HG02840 (cell line): ENCODE measurements around the gene EGR1.
A peak's percentile ranks its signal among the peaks of the same experiment; 100 is the strongest.

Experiments used
- ATAC-seq: cut with Tn5 transposase; IDR thresholded peaks from one replicate; pipeline ENCODE4 v1.9.1; 2021; ENCODE audit warnings: mild to moderate bottlenecking, moderate library complexity, moderate number of reproducible peaks; ENCODE audit not compliant: unreplicated experiment, low FRiP score

Gene EGR1

DNA sequence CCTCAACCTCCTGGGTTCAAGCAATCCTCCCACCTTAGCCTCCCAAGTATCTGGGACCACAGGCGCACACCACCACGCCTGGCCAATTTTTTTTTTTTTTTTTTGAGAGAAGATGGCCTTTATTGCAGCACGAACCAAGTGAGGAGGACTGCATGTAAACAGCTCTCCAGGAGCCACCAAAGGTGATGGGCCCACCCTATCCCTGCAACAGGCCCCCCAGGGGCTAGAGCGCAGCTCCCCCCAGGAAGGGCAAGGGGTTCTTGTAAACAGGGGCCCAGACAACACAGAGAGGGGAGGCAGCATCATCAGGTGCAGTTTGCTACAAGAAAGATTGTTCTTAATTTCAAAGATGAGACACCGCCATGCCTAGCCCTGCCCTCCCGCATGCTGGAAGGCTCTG is 12.6 kb upstream of the EGR1 start:
- no peak for ATAC-seq

DNA sequence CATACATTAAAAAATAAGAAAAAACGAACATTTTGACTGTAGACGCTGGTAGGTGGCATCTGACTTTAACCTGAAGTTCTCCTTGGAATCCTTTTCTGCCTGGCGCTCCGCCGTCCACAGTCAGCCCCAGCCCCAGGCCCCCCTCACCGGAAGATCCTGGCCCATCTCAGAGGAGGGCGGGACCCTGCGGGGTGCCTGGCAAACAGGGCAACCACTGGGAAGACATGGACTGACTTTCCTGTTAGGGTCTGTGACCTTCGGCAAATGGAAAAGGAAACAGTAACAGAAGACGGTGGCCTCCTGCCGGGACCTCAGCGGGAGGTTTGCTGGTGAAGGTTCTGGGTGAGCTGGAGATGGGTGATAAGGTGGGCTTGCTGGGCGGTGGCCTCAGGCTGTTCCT is 11.7 kb upstream of the EGR1 start:
- no peak for ATAC-seq

DNA sequence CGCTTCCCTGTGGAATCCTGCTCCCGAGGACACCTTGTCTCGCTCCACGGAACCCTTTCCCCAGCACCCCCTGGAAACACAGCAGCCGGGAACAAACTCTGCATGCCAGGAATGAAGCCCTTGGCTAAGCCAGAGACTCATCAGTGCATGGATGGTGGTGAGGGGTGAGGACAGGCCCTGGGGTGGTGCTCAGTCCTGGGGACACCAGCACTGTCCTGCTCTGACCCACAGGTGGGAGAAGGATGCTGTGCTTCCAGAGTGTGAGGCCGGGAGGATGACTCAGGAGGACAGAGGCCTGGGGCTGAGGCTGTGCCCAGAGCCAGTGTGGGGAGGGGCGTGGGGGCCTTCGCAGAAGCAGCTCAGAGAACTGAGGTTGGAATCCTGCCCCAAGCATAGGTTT is 11.2 kb upstream of the EGR1 start:
- no peak for ATAC-seq

DNA sequence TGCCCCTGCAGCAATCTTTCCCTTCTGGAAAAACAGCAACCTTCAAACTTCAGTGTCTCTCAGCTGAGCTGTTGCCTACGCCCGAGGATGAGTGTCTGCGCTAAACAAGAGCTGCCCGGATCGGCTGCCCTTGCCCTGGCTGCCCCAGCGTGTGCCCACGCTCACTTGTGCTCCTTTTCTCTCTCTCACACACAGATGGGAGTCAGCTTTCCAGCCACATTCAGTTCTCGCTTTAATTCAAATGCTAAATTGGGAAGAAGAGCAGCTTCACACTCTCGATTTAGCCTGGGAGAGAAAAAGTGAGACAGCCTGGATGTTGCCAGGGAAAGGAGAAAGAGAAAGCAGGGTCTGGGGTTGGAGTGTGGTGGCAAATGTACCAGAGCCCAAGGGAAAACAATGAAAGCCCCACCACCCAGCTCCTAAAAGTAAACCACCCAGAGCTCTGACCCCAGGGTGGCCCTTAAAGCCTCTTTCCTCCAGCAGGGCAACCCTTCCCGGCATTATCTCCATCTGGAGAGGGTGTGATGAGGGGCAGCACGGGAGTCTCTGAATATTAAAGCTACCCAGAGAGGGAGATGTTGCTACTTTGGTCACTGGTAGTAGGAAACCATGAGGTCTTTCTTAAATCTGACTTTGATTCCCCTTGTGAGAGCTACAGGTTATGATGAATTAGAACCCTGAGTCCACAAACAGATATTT is 9.9 kb upstream of the EGR1 start:
- ATAC-seq = no peak

DNA sequence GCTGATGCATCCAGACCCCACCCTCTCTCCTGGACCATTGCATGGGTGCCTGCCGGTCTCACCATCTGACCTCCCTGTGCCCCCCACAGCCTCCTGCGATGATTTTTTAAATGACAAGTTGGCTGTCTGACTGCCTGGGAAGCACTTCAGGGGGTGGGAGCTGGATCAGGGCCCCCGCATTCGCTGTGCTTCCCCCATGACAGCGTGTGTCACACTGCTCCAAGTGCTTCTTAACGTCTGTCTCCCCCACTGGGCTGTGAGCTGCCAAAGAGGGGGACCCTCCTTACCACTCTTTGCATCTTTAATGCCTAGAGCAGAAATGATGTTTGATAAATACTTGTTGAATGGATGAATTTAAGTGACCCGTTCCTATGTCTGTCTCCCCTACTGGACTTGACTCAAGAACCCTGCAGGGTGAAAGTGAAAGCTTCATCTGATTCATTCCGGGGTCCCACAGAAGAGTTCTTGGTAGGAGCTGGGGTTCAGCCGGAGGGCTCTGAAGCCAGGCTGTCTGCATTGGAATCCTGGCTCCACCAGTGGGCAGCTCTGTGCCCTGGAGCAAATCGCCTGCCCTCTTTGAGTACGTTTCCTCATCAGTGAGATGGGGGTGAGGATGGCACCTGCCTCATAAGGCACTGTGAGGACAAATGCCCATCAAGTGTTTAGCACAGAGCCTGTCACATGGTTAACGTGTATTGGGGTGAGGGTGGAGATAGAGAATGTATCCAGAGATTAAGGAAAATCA is 7.6 kb upstream of the EGR1 start:
- no peak for ATAC-seq

DNA sequence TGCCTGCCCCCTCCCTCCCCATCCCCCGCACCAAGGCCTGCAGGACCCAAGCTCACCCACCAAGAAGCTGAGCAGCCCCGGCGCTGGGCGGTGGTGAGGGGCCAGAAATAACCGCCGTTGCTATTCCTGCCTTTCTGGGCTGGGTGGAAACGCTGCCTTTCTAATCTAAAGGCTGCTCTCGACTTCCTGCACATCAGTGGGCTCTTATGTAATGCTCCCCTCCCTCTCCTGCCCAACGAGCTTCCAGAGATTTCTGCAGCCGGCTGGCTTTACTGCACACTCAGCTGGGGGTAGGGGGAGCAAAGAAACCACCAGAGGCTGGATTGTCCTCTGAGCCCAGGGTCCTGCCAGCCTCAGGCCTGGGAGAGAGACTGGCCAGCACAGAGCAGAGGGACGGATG is 6.9 kb upstream of the EGR1 start:
- no peak for ATAC-seq

DNA sequence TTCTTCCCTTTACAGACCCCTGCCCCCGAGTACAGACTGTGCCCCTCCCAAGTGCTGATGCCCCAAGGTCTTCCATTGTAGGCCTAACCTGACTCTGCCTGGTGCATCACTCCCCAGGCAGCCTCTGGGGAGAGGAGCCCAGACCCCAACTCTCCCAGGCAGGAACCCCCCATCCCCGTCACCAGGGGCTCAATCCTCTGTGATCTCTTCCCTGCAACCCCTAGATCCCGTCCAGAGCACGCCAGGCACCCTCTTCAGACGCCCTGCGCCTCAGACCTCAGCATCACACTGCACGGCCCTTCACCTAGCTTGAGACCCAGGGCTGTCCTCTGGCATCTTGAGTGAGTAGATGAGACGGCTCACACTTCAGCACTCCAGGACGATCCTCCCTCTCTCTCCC is 6.4 kb upstream of the EGR1 start:
- no peak for ATAC-seq

DNA sequence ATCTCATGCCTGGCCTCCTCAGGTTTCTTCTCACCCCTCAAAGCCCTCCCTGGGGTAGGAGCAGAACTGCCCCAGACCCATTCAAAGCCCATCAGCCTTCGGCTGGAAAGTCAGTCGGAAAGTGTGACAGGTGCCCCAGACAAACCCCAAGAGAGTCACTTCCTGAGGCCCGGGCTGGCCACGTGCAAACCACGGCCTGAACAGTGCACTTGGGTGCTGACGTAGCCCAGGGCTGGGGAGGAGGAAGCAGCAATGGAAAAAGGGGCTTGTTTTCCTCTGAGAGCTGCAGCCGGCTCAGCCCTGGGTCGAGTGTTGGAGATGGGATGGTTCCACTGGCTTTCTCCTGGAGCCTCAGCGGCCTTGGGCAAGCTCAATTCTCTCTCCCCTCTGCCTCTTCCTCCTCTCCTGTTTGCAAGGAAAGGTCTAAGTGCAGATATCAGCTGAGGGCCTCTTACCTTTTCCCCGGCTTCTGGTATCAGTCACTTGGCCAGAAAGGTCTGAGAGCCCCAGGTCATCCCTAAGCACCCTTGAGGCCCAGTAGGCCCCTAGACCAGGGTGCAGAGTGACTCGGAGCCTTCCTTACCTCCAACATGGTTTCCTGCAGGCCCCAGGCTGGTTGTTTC is 5.9 kb upstream of the EGR1 start:
- no peak for ATAC-seq

DNA sequence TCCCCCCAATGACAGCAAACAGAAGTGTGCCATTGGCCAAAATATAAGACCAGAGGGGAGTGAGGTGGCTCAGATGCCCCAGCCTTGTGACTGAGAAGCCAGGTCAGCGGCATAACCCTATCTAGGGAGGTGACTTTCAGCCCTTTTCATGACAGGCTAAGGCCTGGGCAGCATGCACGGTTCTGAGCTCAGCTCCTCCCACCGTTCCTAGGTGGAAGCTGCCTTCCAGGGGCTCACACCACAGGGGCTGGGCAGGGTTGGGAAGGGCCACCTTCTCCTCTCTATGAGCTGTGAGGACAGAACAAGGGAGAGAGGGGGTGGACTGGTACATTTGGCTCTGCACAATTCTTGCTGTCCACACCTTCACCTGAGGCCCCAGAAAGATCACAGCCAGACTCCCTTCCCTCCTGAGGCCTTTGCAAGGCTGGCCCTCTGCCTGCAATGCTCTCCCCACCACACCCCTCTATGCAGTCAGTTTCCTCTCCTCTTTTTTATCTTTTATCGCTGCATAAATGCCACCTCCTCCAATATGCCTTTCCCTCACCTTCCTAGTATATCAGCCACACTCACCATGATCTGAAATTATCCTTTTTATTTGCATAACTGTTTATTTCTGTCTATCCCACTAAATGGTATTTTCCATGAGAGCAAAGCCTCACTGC is 5.1 kb upstream of the EGR1 start:
- ATAC-seq = no peak

DNA sequence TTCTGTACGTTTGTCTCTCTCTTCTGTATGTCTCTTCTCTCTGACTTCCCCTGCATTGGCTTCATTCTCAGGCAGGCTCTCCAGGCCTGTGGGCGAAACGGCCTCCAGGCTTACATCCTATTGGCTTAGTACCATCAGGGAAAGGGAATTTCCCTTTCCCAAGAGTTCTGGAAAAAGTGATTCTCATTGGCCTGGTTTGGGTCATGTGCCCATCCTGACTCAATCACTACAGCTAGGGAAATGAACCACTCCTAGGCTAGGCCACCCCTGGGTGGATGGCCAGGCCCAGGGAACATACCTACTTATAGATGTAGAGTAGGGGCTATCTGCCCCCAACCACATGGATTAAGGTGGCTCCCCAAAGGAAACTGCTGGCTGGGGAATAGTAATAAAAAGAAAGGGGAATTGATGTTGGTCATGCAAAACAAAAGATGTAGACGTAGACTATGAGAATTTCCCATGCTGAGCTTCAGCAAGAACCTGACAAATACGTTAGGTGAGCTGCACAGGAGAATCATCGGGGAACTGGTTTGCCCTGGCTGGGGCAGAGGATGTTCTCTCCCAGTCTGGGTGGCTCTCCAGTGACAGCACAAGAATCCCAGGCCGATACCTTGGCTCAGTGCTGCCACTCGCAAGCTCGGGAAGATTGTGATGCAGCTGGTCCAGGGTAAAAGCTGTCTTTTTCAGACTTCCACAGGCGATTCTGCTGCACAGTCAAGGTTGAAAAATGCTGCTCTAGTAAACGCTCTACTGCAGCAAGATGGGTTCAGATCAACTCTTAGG is 3.7 kb upstream of the EGR1 start:
- no peak for ATAC-seq

DNA sequence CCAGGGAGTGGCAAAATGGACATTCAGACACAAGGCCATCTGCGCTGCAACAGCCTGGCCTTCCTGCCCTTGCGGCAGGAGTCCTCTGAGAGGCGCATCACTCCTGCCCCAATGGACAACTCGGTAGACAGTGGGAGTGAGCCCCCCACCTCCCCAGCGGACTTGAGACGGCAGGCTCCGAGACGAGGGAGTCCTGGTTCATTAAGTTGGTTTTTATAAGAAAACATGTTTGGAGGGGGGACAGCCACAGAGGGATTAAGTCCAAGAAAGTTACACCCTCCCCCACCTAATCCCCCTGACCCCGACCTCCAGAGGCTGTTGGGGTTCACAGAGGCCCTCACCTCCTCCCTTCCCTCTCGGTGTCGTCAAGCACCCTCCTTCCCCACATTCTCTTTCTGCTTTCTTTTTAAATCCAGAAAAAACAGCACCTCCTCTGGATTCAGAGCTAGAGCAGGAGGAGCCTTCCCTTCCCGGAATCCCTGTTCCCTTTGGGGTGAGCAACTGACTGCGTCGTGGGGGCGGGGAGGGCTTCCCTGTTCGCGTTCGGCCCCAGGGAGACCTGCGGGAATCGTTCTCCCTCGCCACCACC is 1.8 kb upstream of the EGR1 start:
- no peak for ATAC-seq

DNA sequence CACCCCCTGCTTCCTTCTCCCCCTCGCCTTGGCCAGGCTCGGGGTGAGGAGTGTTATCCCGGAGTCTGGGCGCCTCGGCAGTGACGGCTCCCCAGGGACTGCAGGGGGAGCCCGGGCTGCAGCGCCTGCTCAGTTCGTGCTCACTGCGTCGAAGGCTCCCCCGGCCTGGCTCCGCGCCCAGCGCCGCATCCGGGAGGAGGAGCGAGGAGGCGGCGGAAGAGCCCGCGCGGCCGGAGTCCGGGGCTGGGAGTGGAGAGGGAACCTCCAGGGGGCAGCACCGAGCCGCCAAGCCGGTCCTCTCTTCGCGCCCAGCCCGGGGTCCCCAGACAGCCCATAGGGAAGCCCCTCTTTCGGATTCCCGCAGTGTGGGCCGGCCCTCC is 1.3 kb upstream of the EGR1 start:
- ATAC-seq = peak; percentile 43

DNA sequence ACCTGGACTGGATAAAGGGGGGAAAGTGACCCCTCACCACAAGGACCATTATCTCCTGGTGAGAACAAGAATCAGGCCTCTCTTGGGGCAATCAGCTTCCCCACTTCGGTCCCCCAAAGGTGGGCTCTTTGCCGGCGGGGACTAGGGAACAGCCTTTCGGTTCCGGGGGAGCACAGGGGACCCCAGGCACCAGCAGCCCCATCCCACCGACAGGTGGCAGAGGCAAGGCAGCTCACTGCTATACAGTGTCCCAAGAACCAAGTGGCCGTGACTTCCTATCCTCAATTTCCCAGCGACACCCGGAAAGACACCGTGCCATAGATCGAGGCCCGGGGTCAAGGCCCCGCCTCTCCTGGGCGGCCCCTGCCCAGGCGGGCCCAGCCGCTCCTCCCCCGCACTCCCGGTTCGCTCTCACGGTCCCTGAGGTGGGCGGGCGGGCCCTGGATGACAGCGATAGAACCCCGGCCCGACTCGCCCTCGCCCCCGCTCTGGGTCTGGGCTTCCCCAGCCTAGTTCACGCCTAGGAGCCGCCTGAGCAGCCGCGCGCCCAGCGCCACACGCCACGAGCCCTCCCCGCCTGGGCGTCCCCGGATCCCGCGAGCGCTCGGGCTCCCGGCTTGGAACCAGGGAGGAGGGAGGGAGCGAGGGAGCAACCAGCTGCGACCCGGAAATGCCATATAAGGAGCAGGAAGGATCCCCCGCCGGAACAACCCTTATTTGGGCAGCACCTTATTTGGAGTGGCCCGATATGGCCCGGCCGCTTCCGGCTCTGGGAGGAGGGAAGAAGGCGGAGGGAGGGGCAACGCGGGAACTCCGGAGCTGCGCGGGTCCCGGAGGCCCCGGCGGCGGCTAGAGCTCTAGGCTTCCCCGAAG is 655 bp upstream of the EGR1 start:
- ATAC-seq = peak; percentile 72

DNA sequence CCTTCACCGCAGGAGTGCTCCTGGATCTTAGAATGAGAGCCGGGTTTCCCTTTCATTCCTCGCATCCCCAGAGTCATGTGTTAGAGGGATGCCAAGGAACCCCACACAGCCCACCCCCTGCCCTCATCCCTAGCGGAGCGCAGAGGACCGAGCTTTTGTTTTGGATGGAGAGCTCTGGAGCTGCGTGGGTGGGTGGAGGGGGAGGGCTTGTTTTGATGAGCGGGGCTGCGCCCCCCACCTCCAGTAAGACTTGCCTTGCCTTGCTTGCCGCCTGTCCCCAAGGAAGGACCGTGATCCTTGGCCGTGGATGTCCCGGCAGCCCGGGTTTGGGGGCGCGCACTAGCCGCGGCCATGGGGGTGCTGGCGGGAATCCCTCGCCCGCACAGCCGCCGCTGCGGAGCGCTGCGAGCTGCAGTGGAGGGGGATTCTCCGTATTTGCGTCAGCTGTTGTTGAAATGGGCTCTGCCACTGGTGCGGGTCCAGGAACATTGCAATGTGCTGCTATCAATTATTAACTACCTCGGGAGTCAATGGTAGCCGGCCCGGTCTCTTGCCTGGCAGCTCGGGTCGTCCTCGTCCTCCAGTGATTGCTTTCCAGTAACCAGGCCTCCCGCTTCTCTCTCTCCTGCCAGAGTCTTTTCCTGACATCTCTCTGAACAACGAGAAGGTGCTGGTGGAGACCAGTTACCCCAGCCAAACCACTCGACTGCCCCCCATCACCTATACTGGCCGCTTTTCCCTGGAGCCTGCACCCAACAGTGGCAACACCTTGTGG is 1.0 kb downstream of the EGR1 start:
- ATAC-seq = no peak

DNA sequence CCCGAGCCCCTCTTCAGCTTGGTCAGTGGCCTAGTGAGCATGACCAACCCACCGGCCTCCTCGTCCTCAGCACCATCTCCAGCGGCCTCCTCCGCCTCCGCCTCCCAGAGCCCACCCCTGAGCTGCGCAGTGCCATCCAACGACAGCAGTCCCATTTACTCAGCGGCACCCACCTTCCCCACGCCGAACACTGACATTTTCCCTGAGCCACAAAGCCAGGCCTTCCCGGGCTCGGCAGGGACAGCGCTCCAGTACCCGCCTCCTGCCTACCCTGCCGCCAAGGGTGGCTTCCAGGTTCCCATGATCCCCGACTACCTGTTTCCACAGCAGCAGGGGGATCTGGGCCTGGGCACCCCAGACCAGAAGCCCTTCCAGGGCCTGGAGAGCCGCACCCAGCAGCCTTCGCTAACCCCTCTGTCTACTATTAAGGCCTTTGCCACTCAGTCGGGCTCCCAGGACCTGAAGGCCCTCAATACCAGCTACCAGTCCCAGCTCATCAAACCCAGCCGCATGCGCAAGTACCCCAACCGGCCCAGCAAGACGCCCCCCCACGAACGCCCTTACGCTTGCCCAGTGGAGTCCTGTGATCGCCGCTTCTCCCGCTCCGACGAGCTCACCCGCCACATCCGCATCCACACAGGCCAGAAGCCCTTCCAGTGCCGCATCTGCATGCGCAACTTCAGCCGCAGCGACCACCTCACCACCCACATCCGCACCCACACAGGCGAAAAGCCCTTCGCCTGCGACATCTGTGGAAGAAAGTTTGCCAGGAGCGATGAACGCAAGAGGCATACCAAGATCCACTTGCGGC is 1.8 kb downstream of the EGR1 start:
- ATAC-seq = no peak

DNA sequence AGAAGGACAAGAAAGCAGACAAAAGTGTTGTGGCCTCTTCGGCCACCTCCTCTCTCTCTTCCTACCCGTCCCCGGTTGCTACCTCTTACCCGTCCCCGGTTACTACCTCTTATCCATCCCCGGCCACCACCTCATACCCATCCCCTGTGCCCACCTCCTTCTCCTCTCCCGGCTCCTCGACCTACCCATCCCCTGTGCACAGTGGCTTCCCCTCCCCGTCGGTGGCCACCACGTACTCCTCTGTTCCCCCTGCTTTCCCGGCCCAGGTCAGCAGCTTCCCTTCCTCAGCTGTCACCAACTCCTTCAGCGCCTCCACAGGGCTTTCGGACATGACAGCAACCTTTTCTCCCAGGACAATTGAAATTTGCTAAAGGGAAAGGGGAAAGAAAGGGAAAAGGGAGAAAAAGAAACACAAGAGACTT is 2.4 kb downstream of the EGR1 start:
- ATAC-seq = no peak

DNA sequence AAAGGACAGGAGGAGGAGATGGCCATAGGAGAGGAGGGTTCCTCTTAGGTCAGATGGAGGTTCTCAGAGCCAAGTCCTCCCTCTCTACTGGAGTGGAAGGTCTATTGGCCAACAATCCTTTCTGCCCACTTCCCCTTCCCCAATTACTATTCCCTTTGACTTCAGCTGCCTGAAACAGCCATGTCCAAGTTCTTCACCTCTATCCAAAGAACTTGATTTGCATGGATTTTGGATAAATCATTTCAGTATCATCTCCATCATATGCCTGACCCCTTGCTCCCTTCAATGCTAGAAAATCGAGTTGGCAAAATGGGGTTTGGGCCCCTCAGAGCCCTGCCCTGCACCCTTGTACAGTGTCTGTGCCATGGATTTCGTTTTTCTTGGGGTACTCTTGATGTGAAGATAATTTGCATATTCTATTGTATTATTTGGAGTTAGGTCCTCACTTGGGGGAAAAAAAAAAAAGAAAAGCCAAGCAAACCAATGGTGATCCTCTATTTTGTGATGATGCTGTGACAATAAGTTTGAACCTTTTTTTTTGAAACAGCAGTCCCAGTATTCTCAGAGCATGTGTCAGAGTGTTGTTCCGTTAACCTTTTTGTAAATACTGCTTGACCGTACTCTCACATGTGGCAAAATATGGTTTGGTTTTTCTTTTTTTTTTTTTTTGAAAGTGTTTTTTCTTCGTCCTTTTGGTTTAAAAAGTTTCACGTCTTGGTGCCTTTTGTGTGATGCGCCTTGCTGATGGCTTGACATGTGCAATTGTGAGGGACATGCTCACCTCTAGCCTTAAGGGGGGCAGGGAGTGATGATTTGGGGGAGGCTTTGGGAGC is 3.1 kb downstream of the EGR1 start:
- ATAC-seq = no peak
